ENCODE measurements around the gene KRTAP9-9.

DNA sequence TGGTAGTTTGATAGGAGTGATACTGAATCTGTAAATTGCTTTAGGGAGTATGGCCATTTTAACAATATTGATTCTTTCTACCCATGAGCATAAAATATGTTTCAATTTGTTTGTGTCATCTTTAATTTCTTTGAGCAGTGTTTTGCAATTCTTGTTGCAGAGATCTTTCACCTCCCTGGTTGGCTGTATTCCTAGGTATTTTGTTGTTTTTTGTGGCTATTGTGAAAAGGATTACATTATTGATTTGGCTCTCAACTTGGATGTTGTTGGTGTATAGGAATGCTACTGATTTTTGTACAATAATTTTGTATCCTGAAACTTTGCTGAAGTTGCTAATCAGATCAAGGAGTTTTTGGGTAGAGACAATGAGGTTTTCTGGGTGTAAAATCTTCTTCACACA, 3.2 kb downstream of the KRTAP9-9 start:
- TF ChIP-seq, protein P1, sequence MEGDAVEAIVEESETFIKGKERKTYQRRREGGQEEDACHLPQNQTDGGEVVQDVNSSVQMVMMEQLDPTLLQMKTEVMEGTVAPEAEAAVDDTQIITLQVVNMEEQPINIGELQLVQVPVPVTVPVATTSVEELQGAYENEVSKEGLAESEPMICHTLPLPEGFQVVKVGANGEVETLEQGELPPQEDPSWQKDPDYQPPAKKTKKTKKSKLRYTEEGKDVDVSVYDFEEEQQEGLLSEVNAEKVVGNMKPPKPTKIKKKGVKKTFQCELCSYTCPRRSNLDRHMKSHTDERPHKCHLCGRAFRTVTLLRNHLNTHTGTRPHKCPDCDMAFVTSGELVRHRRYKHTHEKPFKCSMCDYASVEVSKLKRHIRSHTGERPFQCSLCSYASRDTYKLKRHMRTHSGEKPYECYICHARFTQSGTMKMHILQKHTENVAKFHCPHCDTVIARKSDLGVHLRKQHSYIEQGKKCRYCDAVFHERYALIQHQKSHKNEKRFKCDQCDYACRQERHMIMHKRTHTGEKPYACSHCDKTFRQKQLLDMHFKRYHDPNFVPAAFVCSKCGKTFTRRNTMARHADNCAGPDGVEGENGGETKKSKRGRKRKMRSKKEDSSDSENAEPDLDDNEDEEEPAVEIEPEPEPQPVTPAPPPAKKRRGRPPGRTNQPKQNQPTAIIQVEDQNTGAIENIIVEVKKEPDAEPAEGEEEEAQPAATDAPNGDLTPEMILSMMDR (IDR thresholded peaks at IDR 0.05) = no peak
- TF ChIP-seq EZH2 (IDR thresholded peaks at IDR 0.05; ENCODE audit: borderline replicate concordance, insufficient read depth, low read depth, low read length, poor library complexity, severe bottlenecking) = no peak

Measured in B cell (primary cell).